ENCODE data around the gene ZCCHC24. TPM values are rescaled to one million over a fixed set of nuclear protein-coding genes. Genes with fewer than 3 reads are reported as not detected.

The ZCCHC24 gene
- total and polyA plus RNA-seq, 3 donors from 2014 or later: 27.7 to 38.6 (median 31.3) TPM

DNA sequence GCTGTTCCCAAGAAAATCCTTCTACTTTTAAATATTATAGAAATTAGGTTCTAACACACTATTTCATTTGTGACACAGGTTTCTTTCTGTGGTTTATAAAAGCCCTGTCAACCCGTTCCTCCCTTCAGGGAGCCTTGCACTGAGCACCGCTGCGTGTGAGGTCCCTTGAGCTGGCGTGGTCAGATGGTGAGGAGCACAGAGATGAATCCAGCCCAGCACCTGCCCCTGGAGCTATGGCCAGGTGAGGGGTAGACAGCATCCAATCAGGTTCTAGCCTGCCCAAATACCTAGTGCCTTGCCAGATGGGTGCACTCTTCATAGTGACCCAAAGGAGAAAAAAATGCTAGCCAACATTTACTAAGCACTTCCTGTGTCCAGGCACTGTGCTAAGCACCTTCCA is 15.7 kb downstream of the ZCCHC24 start:
- intact Hi-C loops (cut with DNase I; ENCODE audit: low total_unique reads): no loop called here
- DNase-seq: no peak
- H3K9me3 ChIP-seq: no peaks in the 10 kb centered on the region
- TF ChIP-seq, protein P1, sequence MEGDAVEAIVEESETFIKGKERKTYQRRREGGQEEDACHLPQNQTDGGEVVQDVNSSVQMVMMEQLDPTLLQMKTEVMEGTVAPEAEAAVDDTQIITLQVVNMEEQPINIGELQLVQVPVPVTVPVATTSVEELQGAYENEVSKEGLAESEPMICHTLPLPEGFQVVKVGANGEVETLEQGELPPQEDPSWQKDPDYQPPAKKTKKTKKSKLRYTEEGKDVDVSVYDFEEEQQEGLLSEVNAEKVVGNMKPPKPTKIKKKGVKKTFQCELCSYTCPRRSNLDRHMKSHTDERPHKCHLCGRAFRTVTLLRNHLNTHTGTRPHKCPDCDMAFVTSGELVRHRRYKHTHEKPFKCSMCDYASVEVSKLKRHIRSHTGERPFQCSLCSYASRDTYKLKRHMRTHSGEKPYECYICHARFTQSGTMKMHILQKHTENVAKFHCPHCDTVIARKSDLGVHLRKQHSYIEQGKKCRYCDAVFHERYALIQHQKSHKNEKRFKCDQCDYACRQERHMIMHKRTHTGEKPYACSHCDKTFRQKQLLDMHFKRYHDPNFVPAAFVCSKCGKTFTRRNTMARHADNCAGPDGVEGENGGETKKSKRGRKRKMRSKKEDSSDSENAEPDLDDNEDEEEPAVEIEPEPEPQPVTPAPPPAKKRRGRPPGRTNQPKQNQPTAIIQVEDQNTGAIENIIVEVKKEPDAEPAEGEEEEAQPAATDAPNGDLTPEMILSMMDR (IDR thresholded peaks at IDR 0.05): no peak
- no peak for TF ChIP-seq POLR2A (IDR thresholded peaks at IDR 0.05)
- H3K4me1 ChIP-seq: peaks cover 23% of the 10 kb centered on the region
- no peaks in the 10 kb centered on the region for H3K36me3 ChIP-seq (ENCODE audit: low read depth, missing control alignments)
- 92 to 95% methylated on average over 4 of the region's 4 CpGs for WGBS, 2 donors
- H3K4me3 ChIP-seq: no peak overlapping the region
- no peak overlapping the region for H3K27ac ChIP-seq
- no peaks in the 10 kb centered on the region for H3K27me3 ChIP-seq

DNA sequence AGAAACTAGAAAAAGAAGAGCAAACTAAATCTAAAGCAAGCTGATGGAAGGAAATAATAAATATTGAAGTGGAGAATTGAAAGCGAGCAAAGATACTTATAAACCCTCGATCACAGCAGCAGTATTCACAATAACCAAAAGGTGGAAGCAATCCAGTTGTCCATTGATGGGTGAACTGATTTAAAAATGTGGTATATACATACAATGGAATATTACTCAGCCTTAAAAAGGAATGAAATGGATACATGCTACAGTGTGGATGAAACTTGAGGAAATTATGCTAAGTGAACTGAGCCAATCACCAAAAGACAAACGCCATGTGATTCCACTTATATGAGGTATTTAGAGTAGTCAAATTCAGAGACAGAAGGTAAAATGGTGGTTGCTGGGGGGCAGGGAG is 17.5 kb downstream of the ZCCHC24 start:
- intact Hi-C loops (cut with DNase I; ENCODE audit: low total_unique reads): no loop called here
- DNase-seq: no peak
- no peak overlapping the region for H3K27ac ChIP-seq
- H3K4me1 ChIP-seq: peaks cover 30% of the 10 kb centered on the region
- no peaks in the 10 kb centered on the region for H3K36me3 ChIP-seq (ENCODE audit: low read depth, missing control alignments)
- no peaks in the 10 kb centered on the region for H3K9me3 ChIP-seq
- H3K27me3 ChIP-seq: no peaks in the 10 kb centered on the region
- no peak overlapping the region for H3K4me3 ChIP-seq
- 92 to 97% methylated on average over 3 of the region's 3 CpGs for WGBS, 2 donors
- no peak for TF ChIP-seq POLR2A (IDR thresholded peaks at IDR 0.05)

DNA sequence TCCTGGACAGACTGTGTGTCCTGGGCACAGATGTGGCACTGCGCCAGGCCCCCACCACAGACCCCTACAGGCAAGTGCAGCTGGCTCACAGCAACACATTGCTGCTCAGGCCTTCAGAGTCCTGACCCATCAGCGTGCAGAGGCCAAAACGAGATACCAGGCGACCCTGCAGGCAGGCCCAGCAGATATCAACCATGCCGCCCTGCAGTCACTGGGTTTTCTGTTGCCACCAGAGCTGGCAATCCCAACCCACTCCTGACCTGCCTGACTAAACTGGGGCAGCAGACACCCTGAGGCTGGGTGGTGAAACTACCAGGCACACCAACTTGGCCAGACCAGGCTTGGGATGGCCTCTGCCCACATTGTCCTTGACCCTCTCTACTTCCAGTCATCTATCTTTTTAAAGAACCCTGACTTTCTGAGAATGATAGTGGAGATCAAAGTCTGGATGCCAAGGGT is 20.3 kb downstream of the ZCCHC24 start:
- H3K36me3 ChIP-seq (ENCODE audit: low read depth, missing control alignments): no peaks in the 10 kb centered on the region
- no peak for DNase-seq
- no peak overlapping the region for H3K4me3 ChIP-seq
- peak overlapping the region; percentile 12 to 58 for H3K27ac ChIP-seq
- TF ChIP-seq, protein P1 (IDR thresholded peaks at IDR 0.05): no peak
- no peak for TF ChIP-seq POLR2A (IDR thresholded peaks at IDR 0.05)
- H3K4me1 ChIP-seq: peaks cover 33% of the 10 kb centered on the region
- no peaks in the 10 kb centered on the region for H3K27me3 ChIP-seq
- WGBS, 2 donors: 41 to 49% methylated on average over 3 to 5 of the region's 5 CpGs
- intact Hi-C loops (cut with DNase I; ENCODE audit: low total_unique reads): no loop called here
- H3K9me3 ChIP-seq: no peaks in the 10 kb centered on the region

DNA sequence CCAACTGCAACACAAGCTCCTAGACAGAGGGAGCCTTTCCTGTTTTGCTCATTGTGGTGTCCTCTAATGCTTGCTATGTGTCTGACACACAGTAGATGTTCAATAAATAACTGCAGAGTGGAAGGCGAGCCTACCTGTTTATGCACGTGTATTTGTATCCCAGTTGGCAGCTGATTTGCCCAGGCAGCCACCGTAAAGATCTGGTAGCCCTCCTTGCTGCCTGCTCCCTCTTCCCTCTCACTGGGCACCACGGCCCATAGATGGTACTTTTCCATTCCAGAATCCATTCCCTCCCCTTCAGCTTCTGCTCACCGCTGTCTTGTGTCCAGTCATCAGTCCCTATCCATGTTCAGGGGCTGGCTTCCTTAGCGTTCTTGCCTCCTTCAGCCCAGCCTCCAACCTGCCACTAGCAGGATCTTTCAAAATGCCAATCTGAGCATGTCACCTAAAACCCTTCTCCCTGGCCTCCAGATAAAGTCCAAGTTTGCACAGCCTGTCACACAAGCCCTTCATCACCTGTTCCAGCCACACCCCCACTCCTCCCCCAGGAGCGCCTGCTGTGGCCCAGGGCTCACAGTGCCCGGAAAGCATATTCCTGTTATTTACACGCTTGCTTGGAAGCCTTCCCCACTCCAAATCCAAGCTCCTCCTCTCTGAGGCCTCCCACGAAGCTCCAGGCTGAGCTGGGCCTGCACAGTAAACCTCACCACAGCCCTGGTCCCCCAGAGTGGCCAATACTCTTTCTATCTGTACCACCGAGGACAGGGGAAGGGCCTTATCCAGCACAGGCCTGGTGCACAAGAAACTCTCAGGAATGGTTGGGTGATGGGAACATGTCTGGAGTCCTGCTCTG is 21.0 kb downstream of the ZCCHC24 start:
- TF ChIP-seq, protein P1 (IDR thresholded peaks at IDR 0.05): no peak
- no peak for TF ChIP-seq POLR2A (IDR thresholded peaks at IDR 0.05)
- Histone ChIP-seq H3K27me3 (no peaks in the 10 kb centered on the region), H3K9me3 (no peaks in the 10 kb centered on the region), H3K4me1 (peaks cover 33% of the 10 kb centered on the region), H3K27ac (peak overlapping the region; percentile 12 to 58), H3K36me3 (ENCODE audit: low read depth, missing control alignments) (no peaks in the 10 kb centered on the region), H3K4me3 (no peak overlapping the region)
- intact Hi-C loops (cut with DNase I; ENCODE audit: low total_unique reads): no loop called here
- WGBS, 2 donors: 59 to 68% methylated on average over 10 to 11 of the region's 11 CpGs
- peak; percentile 71 for DNase-seq

DNA sequence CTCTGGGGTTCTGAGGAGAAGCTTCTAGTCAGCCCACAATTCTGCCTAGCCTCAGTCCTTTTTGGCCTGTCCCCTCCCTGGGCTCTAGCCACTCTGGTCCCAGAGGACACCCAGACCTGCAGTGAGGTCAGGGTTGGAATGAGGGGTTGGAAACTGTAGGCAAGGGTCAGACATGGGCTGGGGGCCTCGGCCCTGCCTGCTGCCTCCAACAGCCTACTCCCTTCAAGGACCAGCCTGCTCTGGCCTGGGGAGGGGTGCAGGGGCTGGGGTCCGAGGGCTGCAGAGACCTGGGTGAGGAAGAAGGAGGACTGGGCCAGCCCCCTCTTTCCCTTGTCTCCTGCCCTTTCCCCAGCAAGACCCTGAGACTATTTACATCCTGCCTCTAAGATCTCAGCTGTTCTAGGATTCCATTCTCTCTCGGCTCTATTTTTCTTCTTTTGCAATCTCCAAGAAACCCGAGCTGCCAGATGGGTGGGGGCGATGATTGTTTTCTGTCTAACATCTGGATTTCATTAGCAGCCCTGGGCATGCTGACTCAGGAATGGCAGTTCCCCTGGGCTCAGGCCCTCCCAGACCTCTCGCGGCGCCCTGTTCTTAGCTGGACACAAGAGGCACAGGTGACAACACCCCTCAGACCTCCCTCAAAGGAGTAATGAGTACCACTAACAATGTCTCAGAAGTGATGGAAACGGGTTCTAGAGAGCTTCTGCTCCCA is 23.1 kb downstream of the ZCCHC24 start:
- intact Hi-C loops (cut with DNase I; ENCODE audit: low total_unique reads): no loop called here
- H3K4me3 ChIP-seq: no peak overlapping the region
- peak; percentile 56 for DNase-seq
- H3K4me1 ChIP-seq: peaks cover 33% of the 10 kb centered on the region
- peak overlapping the region; percentile 48 to 59 for H3K27ac ChIP-seq
- 51 to 55% methylated on average over 9 of the region's 9 CpGs for WGBS, 2 donors
- H3K36me3 ChIP-seq (ENCODE audit: low read depth, missing control alignments): no peaks in the 10 kb centered on the region
- TF ChIP-seq, protein P1 (IDR thresholded peaks at IDR 0.05): no peak
- no peak for TF ChIP-seq POLR2A (IDR thresholded peaks at IDR 0.05)
- no peaks in the 10 kb centered on the region for H3K9me3 ChIP-seq
- H3K27me3 ChIP-seq: no peaks in the 10 kb centered on the region

Data from testis (tissue), 3 donors.